ENCODE results near the gene PSMD8.
A peak's percentile ranks its signal among the peaks of the same experiment; 100 is the strongest.
"Not testable (repeated sequence)": the region's sequence is repeated elsewhere in the genome, so short reads cannot be mapped to it uniquely, and the experiment has no call there.

Gene PSMD8

DNA sequence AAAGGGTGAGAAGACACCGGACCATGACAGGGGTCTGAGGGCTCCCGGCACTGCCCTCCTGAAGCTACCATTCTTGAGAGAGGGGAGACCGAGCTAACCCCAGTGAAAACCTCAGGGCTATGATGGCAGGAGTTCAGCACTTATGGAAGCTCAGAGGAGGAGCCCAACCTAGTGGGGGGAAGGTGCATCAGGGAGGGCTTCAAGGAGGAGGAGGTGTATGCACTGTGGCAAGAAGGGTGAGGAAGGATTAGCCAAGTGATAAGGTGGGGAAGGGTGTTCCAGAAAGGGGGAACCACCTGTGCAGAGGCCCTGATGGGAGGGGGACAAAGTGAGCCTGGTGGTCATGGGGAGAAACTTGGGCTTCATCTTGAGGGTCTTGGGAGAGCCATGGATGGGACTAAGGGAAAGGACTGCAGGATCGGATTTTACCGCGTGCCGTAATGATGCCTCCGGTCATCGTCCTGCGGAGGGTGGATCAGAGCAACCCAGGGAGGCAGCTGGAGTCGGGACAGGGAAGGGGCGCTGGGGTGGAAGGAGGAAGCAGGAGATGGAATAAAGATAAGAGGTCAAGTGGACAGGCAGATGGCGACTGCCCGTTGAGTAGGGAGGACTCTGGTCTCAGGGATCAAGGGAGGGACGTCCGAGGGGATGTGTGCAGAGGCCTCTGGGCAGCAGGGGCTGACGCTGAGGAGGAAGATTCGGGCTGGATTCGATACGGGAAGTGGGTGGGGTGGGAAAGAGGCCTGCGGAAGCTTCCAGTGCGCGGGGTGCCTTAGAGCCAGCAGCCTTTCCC, 13.3 kb upstream of the PSMD8 start:
- no peak for DNase-seq (ENCODE audit: extremely low spot score)
- ChIA-PET CTCF (interaction anchor here (0.7 to 1.1 kb wide), 3 partner anchors 13 to 26 kb away, joined by 3 to 4 read pairs (median 3); partner anchors contain the start of gene CATSPERG), POLR2A (interaction anchor here (1.3 kb wide), 1 partner anchor 13 kb away, joined by 5 read pairs; the partner anchor contains the start of gene PSMD8)
- TF ChIP-seq, protein P1, sequence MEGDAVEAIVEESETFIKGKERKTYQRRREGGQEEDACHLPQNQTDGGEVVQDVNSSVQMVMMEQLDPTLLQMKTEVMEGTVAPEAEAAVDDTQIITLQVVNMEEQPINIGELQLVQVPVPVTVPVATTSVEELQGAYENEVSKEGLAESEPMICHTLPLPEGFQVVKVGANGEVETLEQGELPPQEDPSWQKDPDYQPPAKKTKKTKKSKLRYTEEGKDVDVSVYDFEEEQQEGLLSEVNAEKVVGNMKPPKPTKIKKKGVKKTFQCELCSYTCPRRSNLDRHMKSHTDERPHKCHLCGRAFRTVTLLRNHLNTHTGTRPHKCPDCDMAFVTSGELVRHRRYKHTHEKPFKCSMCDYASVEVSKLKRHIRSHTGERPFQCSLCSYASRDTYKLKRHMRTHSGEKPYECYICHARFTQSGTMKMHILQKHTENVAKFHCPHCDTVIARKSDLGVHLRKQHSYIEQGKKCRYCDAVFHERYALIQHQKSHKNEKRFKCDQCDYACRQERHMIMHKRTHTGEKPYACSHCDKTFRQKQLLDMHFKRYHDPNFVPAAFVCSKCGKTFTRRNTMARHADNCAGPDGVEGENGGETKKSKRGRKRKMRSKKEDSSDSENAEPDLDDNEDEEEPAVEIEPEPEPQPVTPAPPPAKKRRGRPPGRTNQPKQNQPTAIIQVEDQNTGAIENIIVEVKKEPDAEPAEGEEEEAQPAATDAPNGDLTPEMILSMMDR (IDR thresholded peaks at IDR 0.05; ENCODE audit: control extremely low read depth, extremely low read depth, low read depth, missing control alignments), result no peak

DNA sequence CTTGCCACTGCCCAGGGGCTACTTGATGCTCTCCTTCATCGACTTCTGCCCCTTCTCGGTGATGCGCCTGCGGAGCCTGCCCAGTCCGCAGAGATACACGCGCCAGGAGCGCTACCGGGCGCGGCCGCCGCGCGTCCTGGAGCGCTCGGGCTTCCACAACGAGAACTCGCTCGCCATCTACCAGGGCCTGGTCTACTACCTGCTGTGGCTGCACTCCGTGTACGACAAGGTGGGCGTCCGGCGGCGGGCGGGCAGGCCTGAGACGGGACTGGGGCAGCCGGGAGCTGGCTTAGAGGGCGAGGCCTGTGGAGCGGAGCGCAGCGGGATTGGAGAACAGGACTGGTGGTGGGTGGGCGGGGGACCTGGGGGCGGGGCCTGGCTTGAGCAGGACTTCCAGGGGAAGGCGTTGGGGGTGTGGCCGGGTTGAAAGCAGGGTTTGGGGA, 12.7 kb upstream of the PSMD8 start:
- TF ChIP-seq, protein P1 (IDR thresholded peaks at IDR 0.05; ENCODE audit: control extremely low read depth, extremely low read depth, low read depth, missing control alignments), result no peak
- ChIA-PET CTCF (interaction anchor here (0.8 to 1.6 kb wide), 2 partner anchors 41 to 460 kb away, joined by 3 read pairs; partner anchors contain the start of gene FAM98C), POLR2A (interaction anchor here (1.3 kb wide), 1 partner anchor 13 kb away, joined by 4 read pairs; the partner anchor contains the start of gene PSMD8)
- peak; percentile 85 for DNase-seq (ENCODE audit: extremely low spot score)

DNA sequence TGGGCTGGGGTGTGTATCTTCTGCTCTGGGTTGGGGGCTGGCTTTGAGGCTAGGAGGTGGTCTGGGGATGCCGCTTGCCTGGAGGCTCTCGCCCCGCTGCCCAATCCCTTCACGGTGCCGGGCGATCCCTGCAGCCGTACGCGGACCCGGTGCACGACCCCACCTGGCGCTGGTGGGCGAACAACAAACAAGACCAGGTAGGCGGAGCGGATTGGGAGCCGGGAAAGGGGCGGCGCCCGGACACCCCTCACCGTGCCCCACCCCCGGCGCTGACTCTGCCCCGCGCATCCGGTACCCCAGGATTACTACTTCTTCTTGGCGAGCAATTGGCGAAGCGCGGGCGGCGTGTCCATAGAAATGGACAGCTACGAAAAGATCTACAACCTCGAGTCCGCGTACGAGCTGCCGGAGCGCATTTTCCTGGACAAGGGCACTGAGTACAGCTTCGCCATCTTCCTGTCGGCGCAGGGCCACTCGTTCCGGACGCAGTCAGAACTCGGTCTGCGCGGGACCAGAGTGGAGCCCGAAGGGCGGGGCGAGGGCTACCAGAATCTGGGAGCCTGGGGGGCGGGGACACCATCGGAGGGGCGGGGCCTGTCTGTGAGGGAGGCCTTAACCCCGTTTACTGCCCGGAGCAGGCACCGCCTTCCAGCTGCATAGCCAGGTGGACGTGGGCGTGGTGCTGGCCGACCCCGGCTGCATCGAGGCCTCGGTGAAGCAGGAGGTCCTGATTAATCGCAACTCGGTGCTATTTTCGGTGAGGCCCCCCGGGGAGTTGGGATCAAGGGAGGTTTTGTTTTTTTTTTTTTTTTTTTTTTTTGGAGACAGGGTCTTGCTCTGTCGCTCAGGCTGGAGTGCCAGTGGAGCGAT, 12.1 kb upstream of the PSMD8 start:
- POLR2A ChIA-PET, result interaction anchor here (1.3 kb wide), 1 partner anchor 12 kb away, joined by 4 read pairs; the partner anchor contains the start of gene PSMD8
- peak; percentile 77 for DNase-seq (ENCODE audit: extremely low spot score)
- CTCF ChIA-PET, result interaction anchor here (0.8 to 1.6 kb wide), 3 partner anchors 40 to 460 kb away, joined by 3 read pairs; partner anchors contain the start of gene FAM98C
- TF ChIP-seq, protein P1 (IDR thresholded peaks at IDR 0.05; ENCODE audit: control extremely low read depth, extremely low read depth, low read depth, missing control alignments), result no peak

DNA sequence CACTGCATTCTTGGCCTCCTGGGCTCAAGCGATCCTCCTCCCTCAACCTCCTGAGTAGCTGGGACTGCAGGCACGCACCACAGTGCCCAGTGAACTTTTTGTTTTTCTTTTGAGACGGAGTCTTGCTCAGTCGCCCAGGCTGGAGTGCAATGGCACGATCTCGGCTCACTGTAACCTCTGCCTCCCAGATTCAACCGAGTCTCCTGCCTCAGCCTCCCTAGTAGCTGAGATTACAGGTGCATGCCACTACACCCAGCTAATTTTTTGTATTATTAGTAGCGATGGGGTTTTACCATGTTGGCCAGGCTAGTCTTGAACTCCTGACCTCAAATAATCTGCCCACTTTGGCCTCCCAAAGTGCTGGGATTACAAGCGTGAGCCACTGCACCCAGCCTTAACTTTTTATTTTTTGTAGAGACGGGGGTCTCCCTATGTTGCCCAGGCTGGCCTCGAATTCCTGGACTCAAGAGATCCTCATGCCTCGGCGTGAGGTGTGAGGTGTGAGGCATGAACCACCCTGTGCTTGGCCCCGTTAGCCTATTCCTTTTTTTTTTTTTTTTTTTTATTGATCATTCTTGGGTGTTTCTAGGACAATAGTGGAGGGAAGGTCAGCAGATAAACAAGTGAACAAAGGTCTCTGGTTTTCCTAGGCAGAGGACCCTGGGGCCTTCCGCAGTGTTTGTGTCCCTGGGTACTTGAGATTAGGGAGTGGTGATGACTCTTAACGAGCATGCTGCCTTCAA, 11.3 kb upstream of the PSMD8 start:
- not testable (repeated sequence) for DNase-seq (ENCODE audit: extremely low spot score)
- ChIA-PET POLR2A (interaction anchor here (1.3 kb wide), 1 partner anchor 11 kb away, joined by 4 read pairs; the partner anchor contains the start of gene PSMD8), CTCF (interaction anchor here (1.0 to 1.6 kb wide), 2 partner anchors 129 to 461 kb away, joined by 3 read pairs; no protein-coding TSS in a partner anchor)

DNA sequence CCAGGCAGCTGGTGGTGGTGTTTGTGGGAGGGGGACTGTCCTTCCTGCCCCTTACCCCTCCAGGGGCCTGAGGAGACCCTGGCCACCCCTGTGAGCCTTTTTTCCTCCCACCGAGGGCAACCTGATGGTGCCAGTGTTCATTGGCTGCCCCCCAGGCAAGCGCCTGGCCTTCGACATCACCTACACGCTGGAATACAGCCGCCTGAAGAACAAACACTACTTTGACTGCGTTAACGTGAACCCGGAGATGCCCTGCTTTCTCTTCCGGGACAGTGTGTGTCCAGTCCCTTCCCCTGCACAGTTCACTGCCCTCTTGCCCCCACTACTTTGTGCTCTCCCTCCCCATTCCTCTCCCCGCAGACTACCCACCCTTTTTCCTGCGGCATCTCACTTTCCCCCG, 7.3 kb upstream of the PSMD8 start:
- no peak for DNase-seq (ENCODE audit: extremely low spot score)
- POLR2A ChIA-PET, result interaction anchor here (0.5 kb wide), 1 partner anchor 53 kb away, joined by 5 read pairs; no protein-coding TSS in a partner anchor
- TF ChIP-seq, protein P1 (IDR thresholded peaks at IDR 0.05; ENCODE audit: control extremely low read depth, extremely low read depth, low read depth, missing control alignments), result no peak
- CTCF ChIA-PET, result interaction anchor here (0.7 kb wide), 1 partner anchor 36 kb away, joined by 3 read pairs; the partner anchor contains the start of gene FAM98C

DNA sequence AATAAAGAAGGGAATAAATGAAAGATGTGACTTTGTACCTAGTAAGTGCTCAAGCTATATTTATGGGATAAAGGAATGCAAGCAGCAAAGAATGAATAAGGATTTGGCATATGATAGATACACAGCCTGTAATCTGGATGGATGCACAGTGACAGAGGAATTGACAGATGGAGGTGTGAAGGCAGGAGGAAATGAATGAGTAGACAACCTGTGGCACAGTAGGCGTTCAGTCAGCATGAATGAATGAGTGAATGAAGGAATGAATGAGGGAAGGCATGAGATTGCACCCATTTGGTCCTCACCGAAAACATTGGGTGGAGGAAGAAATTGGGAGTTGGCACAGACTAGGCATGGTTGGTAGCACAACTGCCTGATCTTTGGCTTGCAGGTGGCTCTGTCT, 4.8 kb upstream of the PSMD8 start:
- TF ChIP-seq, protein P1 (IDR thresholded peaks at IDR 0.05; ENCODE audit: control extremely low read depth, extremely low read depth, low read depth, missing control alignments), result no peak
- no peak for DNase-seq (ENCODE audit: extremely low spot score)
- ChIA-PET CTCF (interaction anchor here (1.7 kb wide), 1 partner anchor 12 kb away, joined by 4 read pairs; no protein-coding TSS in a partner anchor), POLR2A (no interaction called here)
